ENCODE results near the gene EEF2K. TPM values are rescaled to one million over a fixed set of nuclear protein-coding genes. Genes with fewer than 3 reads are reported as not detected.

EEF2K gene
- polyA plus RNA-seq, 1 experiment: 10.9 TPM

- no peak for DNase-seq (ENCODE audit: low read depth)
- no peak for TF ChIP-seq CTCF (IDR thresholded peaks at IDR 0.05; ENCODE audit: insufficient read depth, low read depth, low read length)
- H3K27me3 ChIP-seq (ENCODE audit: control insufficient read depth, insufficient read depth, low read length): no peaks in the 10 kb centered on the region
- CTCF ChIA-PET: interaction anchor here (1.9 kb wide), 1 partner anchor 9 kb away, joined by 5 read pairs; no protein-coding TSS in a partner anchor
- H3K4me3 ChIP-seq (ENCODE audit: low read depth, low read length): no peak overlapping the region
- POLR2A ChIA-PET: no interaction called here
- peaks cover 21% of the 10 kb centered on the region for H3K36me3 ChIP-seq (ENCODE audit: control insufficient read depth, insufficient read depth, low read length)
Observed at GRCh38 chr16:22330326-22330725, 124.2 kb downstream of the EEF2K start.

- POLR2A ChIA-PET: no interaction called here
- Histone ChIP-seq H3K27me3 (ENCODE audit: control insufficient read depth, insufficient read depth, low read length) (no peaks in the 10 kb centered on the region), H3K4me3 (ENCODE audit: low read depth, low read length) (no peak overlapping the region), H3K36me3 (ENCODE audit: control insufficient read depth, insufficient read depth, low read length) (peaks cover 14% of the 10 kb centered on the region)
- TF ChIP-seq CTCF (IDR thresholded peaks at IDR 0.05; ENCODE audit: insufficient read depth, low read depth, low read length): no peak
- DNase-seq (ENCODE audit: low read depth): no peak
- CTCF ChIA-PET: interaction anchor here (0.7 kb wide), 1 partner anchor 126 kb away, joined by 3 read pairs; no protein-coding TSS in a partner anchor
Observed at GRCh38 chr16:22333457-22333994, 127.4 kb downstream of the EEF2K start.

GRCh38 chr16:22335668-22336246 lies 129.7 kb downstream of the EEF2K start:
- no peak for DNase-seq (ENCODE audit: low read depth)
- Histone ChIP-seq H3K27me3 (ENCODE audit: control insufficient read depth, insufficient read depth, low read length) (no peaks in the 10 kb centered on the region), H3K4me3 (ENCODE audit: low read depth, low read length) (no peak overlapping the region), H3K36me3 (ENCODE audit: control insufficient read depth, insufficient read depth, low read length) (peaks cover 12% of the 10 kb centered on the region)
- TF ChIP-seq CTCF (IDR thresholded peaks at IDR 0.05; ENCODE audit: insufficient read depth, low read depth, low read length): no peak
- CTCF ChIA-PET: interaction anchor here (1.9 kb wide), 1 partner anchor 17 kb away, joined by 5 read pairs; no protein-coding TSS in a partner anchor
- POLR2A ChIA-PET: interaction anchor here (0.6 kb wide), 1 partner anchor 204 kb away, joined by 5 read pairs; no protein-coding TSS in a partner anchor

GRCh38 chr16:22336581-22336980 lies 130.5 kb downstream of the EEF2K start:
- DNase-seq (ENCODE audit: low read depth): no peak
- peaks cover 12% of the 10 kb centered on the region for H3K36me3 ChIP-seq (ENCODE audit: control insufficient read depth, insufficient read depth, low read length)
- H3K4me3 ChIP-seq (ENCODE audit: low read depth, low read length): no peak overlapping the region
- POLR2A ChIA-PET: interaction anchor here (0.6 kb wide), 1 partner anchor 205 kb away, joined by 5 read pairs; no protein-coding TSS in a partner anchor
- no peak for TF ChIP-seq CTCF (IDR thresholded peaks at IDR 0.05; ENCODE audit: insufficient read depth, low read depth, low read length)
- no peaks in the 10 kb centered on the region for H3K27me3 ChIP-seq (ENCODE audit: control insufficient read depth, insufficient read depth, low read length)
- CTCF ChIA-PET: interaction anchor here (0.5 to 1.0 kb wide), 2 partner anchors 17 to 58 kb away, joined by 3 read pairs; no protein-coding TSS in a partner anchor

GRCh38 chr16:22337045-22337444 lies 131.0 kb downstream of the EEF2K start:
- no peak for DNase-seq (ENCODE audit: low read depth)
- H3K27me3 ChIP-seq (ENCODE audit: control insufficient read depth, insufficient read depth, low read length): no peaks in the 10 kb centered on the region
- ChIA-PET POLR2A (no interaction called here), CTCF (interaction anchor here (0.5 to 1.4 kb wide), 3 partner anchors 9 to 59 kb away, joined by 3 read pairs; no protein-coding TSS in a partner anchor)
- no peak overlapping the region for H3K4me3 ChIP-seq (ENCODE audit: low read depth, low read length)
- TF ChIP-seq CTCF (IDR thresholded peaks at IDR 0.05; ENCODE audit: insufficient read depth, low read depth, low read length): no peak
- peaks cover 12% of the 10 kb centered on the region for H3K36me3 ChIP-seq (ENCODE audit: control insufficient read depth, insufficient read depth, low read length)

Measured in BJ (cell line).